Activated CD4-positive, CD25-positive, alpha-beta regulatory T cell (primary cell): Measurements from ENCODE around the gene DMRT3.

Source experiments
- DNase-seq, 4 experiments: peaks; one replicate each; lab custom pipeline; 2025; lab: John Stamatoyannopoulos, UW

Gene DMRT3, protein sequence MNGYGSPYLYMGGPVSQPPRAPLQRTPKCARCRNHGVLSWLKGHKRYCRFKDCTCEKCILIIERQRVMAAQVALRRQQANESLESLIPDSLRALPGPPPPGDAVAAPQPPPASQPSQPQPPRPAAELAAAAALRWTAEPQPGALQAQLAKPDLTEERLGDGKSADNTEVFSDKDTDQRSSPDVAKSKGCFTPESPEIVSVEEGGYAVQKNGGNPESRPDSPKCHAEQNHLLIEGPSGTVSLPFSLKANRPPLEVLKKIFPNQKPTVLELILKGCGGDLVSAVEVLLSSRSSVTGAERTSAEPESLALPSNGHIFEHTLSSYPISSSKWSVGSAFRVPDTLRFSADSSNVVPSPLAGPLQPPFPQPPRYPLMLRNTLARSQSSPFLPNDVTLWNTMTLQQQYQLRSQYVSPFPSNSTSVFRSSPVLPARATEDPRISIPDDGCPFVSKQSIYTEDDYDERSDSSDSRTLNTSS

DNA sequence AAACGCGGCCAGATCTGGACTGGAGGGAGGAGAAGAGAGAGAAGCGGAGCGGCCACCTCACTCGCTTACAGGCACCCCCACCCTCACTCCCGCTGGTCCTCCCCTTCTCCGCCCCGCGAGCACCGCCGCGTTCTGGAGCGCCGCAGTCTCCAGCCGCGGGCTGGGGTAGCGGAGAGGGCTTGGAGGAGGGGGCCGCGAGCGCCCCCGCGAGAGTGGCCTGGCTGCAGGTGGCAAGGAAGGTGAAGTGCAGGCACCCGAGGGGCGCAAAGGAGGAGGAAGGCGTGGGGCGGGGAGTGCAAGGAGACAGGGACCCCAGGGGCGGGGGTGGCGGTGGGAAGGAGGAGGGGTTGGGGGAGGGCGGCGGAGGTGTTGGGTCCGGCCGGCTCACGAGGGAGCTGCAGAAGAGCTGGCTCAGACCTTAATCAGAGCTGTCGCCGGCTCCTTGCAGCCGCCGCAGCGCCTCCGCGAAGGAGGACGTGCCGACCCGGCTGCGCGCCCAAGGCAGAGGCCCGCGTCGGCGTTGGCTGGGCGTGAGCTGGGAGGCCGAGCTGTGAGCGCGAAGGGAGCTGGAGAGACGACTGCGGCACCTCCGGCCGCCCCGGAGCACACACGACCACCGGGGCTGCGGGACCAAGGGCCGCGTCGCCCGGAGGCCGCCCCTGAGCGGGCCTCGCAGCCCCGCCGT, at the start of gene DMRT3:
Gene DMRT3, plus strand, starts transcription at position 398 of the 685 bp plus-strand sequence. CDS start 347 bp downstream, outside the sequence.
- DNase-seq = no peak

DNA sequence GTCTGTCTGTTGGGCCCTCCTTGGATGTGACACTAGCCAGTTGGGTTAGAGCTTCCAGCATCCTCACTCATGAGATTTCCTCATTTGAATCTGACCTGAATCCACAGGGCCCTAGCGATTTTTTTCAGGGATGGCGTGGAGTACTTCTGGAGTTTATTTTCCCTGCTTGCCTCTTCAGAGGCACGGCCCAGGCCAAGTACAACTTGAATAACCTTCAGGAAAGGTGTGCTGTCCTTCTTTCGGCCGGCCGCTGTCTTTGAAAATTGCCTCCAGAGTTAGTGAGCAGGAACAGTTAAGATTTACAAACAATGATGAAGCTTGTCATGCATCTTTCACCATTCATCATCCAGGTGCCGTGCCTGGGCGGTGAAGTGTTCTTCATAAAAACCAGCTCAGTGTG, 49.5 kb upstream of the DMRT3 start:
- no peak for DNase-seq

DNA sequence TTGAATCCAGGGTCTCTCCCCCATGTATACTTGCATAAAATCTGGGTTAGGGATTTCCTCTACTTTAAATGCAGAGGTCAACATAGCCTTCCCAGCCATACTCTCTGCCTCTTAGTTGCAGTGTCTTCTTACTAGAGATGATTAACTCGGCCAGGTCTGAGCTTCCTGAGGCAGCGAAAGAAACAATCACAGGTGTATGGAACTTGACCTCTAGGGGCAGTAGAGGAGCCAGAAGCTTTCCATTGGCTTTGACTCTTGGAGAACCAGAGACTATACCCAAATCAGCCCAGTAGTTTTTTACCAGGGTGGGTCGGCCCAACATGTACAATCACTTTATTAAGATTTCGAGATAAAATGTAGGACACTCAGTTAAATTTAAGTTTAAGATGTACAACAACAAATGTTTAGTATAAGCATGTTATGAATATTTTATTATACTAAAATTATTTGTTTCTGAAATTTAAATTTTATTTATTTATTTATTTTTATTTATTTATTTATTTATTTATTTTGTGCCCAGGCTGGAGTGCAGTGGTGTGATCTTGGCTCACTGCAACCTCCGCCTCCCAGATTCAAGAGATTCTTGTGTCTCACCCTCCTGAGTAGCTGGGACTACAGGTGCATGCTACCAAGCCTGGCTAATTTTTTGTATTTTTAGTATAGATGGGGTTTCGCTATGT, 48.0 kb upstream of the DMRT3 start:
- no peak for DNase-seq

DNA sequence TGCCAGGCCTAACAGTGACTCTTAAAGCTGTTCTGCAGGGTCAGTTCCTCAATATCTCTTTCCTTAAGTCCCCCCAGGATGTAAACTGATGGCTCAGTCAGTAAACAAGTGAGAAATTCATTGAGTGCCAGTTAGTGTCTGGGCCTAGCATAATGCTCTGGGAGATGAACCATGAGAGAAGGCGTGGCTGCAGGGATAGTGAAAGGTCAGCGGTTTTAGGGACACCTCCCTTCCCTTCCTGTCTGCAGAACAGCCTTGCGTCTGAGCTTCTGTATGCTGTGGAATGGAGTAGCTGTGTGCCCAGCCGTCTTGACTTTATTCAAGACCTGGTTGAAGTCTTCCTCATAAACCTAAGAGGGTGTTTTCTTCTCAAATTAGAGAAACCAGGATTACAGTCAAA, 46.7 kb upstream of the DMRT3 start:
- DNase-seq = no peak

DNA sequence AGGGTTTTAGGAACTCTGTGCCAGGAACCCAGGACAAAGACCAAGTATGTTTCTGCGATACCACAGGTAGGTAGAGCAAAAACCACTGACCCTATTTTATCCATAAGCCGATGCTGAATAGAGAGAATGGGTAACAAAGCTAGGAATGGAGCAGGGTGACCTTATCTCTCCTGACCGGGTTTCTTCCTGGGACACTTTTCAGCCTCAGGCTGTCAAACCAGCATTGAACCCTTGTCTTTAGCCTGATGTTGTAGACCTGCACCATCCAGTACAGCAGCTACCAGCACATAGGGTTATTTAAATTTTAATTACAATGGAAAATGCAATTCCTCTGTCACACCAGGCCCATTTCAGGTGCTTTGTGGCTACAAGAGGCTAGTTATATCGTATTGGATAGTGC, 43.1 kb upstream of the DMRT3 start:
- DNase-seq = no peak

DNA sequence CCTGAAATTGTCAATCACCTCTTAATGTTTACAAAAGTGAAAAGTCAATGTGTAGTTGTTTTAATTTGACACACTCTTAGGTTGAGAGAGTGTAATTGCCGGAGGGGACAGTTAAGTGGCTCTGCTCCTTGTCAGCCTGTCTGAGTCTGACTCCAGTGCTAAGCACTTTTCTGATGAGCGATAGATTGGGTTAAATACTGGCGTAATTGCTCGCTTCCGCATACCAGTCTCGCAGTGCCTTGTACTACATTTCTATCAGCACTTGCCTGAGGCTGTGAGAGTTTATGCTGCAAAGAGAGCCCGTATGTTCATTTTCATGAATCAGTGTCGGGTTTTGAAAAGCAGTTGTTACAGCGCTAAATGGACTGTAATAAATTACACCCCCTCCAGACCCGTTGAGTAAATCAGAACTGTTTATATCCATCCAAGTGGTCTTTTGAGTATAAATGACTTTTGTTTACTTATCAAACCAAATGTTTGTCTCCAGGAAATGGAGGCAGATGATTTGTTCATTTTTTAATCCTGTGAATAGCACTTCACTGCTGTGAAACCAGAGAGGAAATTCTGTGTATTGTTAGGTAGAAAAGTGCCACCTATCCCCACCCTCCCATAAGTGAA, 41.0 kb upstream of the DMRT3 start:
- DNase-seq = no peak

DNA sequence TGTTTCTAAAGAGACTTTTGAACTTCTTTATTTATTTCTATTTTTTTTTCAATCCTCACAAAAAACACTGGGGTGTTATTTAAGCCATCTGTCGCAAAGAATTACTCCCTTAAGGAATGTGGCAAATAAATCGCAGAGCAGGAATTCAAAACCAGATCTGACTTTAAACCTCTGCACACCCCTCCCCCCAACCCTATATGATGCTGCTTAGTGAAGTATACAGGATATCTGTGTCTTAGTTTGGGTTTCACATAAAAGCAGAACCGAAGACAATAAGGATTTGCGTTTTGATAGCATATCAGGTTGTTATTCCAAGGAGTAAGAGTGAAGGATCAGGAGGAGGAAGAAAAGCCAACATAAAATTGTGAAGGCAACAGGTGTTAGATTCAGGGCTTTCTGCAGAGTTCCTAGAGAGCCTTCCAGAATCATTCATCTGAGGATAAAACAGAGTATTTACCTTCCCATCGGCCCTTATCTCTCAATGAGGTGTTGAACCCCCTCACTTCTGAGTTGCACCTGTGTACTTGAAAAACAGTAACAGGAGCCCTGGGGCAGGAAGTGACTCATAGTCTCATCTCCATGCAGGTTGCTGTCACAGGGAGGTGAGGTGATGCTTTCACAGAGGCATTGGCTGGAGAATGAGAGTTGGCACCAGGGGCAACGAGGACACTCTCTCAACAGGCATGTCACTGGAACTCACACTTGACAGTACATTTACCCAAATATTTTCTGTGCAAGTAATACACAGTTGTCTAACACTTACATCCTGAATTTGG, 33.5 kb upstream of the DMRT3 start:
- no peak for DNase-seq

DNA sequence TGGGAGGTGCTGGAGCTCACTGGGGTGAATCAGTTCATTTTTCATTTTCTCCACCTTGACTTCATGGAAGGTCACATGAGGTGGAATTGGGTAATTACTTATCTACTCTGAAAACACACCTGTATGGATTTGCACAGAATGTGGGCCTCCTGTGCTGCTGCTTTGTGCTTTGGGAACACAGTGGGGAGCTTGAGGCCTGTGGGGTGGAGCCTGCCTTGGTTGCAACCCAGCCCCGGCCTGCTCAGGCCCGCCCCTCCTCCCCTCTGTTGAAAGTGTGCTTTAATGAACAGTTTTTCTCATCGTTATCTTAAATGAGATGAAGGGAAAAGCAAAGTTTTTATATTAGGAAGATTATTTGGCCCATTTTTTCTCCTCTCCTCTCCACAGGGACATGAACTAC, 28.5 kb upstream of the DMRT3 start:
- no peak for DNase-seq

DNA sequence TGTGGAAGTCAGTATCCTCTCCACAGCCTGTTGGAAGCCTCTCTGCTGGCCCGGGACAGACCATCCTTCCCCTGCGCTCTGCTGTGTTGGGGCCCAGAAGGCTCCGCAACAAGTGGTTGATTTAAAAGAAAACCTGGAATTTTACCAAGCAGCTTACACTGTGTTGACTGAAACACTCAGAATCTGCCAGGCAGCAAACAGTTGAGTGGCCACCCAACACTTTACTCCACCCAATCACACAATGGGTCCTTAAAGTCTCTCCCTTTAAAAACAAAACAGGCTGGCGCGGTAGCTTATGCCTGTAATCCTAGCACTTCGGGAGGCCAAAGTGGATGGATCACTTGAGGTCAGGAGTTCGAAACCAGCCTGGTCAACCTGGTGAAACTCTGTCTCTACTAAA, 28.0 kb upstream of the DMRT3 start:
- no peak for DNase-seq

DNA sequence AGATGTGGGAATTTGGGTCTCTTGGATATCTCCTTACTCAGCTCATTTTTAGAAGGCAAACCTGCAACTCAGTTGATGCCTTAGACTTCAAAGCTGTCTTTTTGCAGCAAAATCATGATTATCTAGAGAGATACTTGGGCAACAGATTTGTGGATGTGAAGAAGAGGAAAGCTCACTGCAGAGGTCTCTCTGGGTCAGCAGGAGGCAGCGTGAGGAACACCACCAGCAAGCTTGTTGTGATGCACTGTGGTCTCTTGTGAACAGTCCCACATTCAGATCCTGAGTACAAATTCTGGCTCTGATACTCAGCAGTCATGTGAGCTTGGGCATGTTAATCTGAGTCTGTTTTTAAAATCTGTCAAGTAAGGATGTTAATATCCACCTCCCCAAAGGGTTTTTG, 26.3 kb upstream of the DMRT3 start:
- no peak for DNase-seq

DNA sequence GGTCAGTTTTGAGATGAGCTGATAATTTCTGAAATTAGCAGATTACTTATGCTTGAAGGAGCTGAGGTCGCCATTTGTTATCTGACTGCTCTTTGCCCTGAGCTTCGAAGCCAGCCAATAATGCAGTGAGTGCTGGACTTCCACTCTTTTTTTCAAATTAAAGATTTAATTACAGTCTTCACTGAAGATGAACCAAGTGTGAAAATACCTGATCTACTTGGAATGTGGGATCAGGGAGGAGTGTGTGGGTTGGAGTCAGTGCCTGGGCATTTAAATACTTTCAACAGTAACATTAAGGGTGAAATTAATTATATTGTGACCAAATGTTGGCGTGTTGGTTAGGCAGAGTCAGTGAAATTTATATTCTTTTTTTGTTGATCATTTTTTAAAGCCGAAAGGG, 23.9 kb upstream of the DMRT3 start:
- DNase-seq = no peak

DNA sequence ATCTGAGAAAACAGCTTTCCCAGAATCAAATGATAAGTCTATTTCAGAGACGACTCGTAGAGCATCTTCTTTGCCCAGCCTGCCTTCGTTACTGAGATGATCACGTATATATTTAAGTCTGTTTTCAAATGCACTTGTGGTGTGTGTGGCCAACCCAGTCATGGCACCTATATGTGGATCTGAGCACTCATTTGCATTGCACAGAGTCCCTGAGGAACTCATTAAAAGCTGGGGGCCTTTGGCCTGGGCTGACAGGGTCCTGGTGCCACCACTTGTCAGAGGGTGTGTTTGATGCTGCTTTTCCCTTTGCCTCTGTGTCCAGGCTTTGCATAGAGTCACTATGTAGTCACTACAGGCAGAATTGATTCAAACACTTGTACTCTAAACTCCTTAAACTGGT, 17.4 kb upstream of the DMRT3 start:
- DNase-seq = no peak

DNA sequence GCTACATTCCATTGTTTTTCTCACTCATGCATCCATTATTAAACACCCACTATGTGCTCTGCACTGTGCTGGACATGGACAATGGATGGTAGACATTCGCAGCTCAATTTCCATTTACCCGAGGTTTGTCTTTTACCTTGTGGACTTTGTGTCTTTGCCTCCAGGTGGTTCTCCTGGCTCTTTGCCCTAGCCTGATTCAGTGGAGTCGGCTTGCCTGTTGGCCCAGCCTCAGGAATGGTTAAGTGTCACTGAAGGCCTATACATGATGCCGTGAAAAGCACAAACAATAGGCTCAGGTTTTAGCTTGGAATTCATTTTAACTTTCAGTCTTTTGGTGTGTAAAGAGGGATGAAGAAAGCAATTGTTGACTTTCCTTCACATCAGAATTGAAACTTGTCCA, 16.5 kb upstream of the DMRT3 start:
- no peak for DNase-seq

DNA sequence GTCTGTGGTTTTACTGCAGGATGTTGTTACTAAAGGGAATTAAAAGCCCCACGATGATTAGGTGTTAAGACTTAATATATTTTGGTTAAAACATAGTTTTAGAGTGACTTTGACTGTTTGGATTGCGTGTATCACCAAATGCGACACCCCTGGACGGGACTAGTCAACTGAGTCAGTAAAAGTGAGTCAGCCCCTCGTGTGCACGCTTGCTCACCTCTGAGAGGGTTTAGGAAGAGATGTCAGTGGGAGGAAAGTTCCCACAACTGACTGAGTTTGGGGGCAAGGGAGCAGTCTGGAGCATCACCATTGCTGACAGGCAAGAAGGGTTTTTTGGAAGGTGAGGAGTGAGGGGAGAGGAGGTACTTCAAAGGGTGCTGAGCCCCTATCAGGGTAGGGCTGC, 14.4 kb upstream of the DMRT3 start:
- no peak for DNase-seq

DNA sequence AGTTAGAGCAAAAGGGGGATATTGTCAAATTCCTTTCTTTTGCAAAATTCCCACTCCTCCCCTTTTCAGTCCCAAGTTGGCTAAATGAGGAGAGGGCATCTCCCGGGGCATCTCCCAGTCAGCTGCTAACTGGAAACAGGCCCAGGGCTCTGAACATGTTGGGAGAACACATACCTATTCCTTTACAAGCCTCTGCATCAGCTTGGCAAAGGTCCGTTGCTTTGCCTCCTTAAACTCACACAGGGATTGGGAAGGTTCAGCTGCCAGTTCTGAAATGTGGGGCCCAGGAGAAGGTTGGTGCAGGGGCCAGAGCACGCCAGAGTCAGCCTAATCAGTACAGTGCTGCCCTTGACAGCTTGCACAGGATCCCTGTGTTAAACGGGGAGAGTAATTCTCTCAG, 11.0 kb upstream of the DMRT3 start:
- no peak for DNase-seq

DNA sequence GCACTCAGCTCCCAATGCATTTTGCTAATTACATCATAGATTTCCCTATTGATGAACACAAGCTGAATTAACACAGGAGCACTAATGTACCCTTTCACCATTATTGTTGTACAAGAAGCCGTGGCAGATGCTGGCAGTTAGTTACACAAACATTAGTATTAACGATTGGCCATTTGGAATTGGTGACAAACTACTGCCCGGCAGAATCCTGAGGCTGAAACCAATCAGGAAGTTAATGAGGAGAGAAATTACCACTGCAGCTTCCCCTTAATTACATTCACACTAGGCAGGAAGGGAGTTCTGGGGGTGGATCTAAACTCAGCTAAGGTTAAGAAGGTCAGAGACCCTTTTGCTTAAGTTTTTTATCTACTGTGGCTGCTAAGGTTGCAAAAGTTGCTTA, 9.6 kb upstream of the DMRT3 start:
- no peak for DNase-seq

DNA sequence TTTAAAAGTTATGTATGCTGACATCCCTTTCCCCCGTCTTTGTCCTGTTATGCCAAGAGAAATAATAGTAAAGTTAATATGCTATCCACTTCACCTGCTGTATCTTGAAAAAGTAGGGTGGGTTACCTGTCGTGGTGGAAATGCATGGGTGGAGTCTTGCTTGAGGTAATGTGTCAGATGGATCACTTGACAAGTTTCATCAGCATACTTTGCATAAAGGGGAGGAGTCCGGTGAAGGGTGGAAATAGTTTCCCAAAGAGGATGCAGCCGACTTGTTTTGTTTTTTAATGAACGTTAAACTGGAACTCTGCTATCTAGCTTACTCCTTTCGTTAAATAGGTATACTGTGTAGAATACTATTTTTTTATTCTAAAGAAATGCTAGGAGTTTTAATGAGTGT, 9.0 kb upstream of the DMRT3 start:
- DNase-seq = no peak

DNA sequence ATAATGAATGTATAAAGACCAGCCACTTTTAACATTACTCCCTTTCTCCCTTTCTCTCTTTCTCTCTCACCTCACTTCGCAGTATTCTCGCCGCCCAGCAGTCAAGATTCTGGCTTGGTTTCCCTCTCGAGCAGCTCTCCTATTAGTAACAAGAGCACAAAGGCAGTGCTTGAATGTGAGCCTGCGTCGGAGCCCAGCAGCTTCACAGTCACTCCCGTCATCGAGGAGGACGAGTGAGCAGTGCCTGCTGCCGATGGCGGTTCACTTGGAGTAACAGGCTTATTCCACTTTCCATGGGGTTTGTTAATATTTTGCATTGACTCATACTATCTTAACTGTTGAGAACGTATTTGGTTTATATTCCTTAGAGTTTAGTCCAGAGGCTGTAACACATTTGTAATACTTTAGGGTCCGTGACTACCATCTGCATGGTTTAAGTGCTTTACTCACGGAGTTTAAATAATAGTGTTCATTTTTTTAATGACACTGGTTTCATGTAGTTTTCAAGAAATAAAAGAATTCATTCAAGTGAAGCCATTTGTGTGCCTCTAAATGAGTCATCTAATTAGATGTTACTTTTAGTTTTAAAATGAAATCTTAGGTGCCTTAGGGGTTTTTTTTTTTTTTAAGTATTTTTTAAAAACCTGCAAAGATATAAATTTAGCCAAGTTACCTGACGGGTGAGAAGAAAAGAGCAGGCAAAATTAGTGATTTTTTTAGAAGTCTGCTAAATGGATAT, 8.4 kb upstream of the DMRT3 start:
- no peak for DNase-seq

DNA sequence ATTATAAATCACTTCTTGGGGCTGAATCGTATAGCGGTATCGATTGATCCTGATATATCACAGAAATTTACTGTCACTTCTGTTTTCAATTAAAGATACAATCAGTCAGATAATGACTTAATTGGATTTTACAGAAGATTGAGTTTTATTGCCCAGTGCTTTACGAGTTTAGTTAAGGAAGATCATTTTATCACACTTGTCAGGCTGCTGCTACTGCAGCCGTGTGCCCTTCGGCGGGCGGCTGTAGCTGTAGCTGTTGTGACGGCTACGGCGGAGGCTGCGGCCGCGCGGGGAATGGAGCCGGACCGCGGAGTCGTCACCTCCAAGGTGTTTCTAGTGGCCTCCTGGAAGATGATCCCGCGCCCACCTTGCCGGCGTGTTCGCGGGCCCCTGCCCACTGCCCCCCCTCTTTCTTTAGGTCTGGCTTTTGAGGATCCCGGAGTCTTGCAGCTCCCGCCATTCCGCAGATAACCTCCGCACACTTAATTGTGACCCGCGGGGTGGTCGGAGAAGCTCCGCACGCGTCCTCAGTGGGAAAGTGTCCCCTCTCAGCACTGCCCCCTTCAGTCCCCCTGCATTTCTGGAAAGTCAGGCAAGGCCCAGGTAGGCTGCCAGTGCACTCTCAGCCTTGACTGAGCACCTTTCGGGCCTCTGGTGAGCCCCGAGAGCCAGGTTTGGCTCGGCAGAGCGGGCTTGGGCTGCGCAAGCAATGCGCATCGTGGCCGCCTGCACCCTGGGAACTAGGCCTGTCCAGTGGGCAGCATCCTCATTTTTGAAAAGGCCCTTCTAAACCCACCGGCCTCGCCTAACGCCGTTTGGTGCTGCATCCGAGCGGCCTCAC, 6.9 kb upstream of the DMRT3 start:
- no peak for DNase-seq
